ENCODE measurements around the gene LCE2A. TPM values are rescaled to one million over a fixed set of nuclear protein-coding genes. Genes with fewer than 3 reads are reported as not detected.
"Not testable (repeated sequence)": the region's sequence is repeated elsewhere in the genome, so short reads cannot be mapped to it uniquely, and the experiment has no call there.

Gene LCE2A
- total RNA-seq, 1 donor from 2014 or later: not detected

GRCh38 chr1:152685823-152686222, 12.3 kb upstream of the LCE2A start, which contains the start of gene LCE2B:
Gene LCE2B, plus strand, starts transcription at chr1:152686123. Its CDS starts 721 bp downstream, at chr1:152686844.
- H3K9me3 Mint-ChIP-seq; H3K36me3 Mint-ChIP-seq (ENCODE audit: low read depth); H3K4me1 Mint-ChIP-seq (ENCODE audit: low read depth); H3K27ac Mint-ChIP-seq; DNase-seq (ENCODE audit: low spot score); H3K27me3 Mint-ChIP-seq (ENCODE audit: insufficient read depth); H3K4me3 Mint-ChIP-seq; intact Hi-C loops (cut with micrococcal nuclease): not testable (repeated sequence)

GRCh38 chr1:152699746-152700145, 1.6 kb downstream of the LCE2A start:
- H3K27ac Mint-ChIP-seq: no peak overlapping the region
- peaks cover 3% of the 10 kb centered on the region for H3K27me3 Mint-ChIP-seq (ENCODE audit: insufficient read depth)
- intact Hi-C loops (cut with micrococcal nuclease): no loop called here
- no peaks in the 10 kb centered on the region for H3K36me3 Mint-ChIP-seq (ENCODE audit: low read depth)
- H3K9me3 Mint-ChIP-seq: no peaks in the 10 kb centered on the region
- DNase-seq (ENCODE audit: low spot score): no peak
- H3K4me3 Mint-ChIP-seq: no peak overlapping the region
- no peaks in the 10 kb centered on the region for H3K4me1 Mint-ChIP-seq (ENCODE audit: low read depth)

- Mint-ChIP-seq H3K36me3 (ENCODE audit: low read depth) (no peaks in the 10 kb centered on the region), H3K4me1 (ENCODE audit: low read depth) (no peaks in the 10 kb centered on the region), H3K4me3 (no peak within 1 kb of the TSS), H3K27ac (no peak within 1 kb of the TSS), H3K9me3 (no peaks in the 10 kb centered on the region), H3K27me3 (ENCODE audit: insufficient read depth) (peaks cover 4% of the 10 kb centered on the region)
- intact Hi-C loops (cut with micrococcal nuclease): no loop called here
- no peak for DNase-seq (ENCODE audit: low spot score)
Measured at GRCh38 chr1:152707860-152708259, 9.7 kb downstream of the LCE2A start, which contains the start of gene LCE4A. Gene LCE4A, plus strand, starts transcription at chr1:152708160. Its CDS starts 916 bp downstream, at chr1:152709076.

GRCh38 chr1:152718238-152718637, 20.1 kb downstream of the LCE2A start:
- Mint-ChIP-seq H3K27ac (no peak overlapping the region), H3K36me3 (ENCODE audit: low read depth) (no peaks in the 10 kb centered on the region), H3K9me3 (no peaks in the 10 kb centered on the region), H3K4me1 (ENCODE audit: low read depth) (no peaks in the 10 kb centered on the region), H3K4me3 (no peak overlapping the region), H3K27me3 (ENCODE audit: insufficient read depth) (no peaks in the 10 kb centered on the region)
- no peak for DNase-seq (ENCODE audit: low spot score)
- intact Hi-C loops (cut with micrococcal nuclease): no loop called here

- no peak overlapping the region for H3K4me3 Mint-ChIP-seq
- H3K27me3 Mint-ChIP-seq (ENCODE audit: insufficient read depth): peaks cover 2% of the 10 kb centered on the region
- intact Hi-C loops (cut with micrococcal nuclease): no loop called here
- H3K4me1 Mint-ChIP-seq (ENCODE audit: low read depth): no peaks in the 10 kb centered on the region
- H3K9me3 Mint-ChIP-seq: no peaks in the 10 kb centered on the region
- no peaks in the 10 kb centered on the region for H3K36me3 Mint-ChIP-seq (ENCODE audit: low read depth)
- no peak overlapping the region for H3K27ac Mint-ChIP-seq
- DNase-seq (ENCODE audit: low spot score): no peak
Measured at GRCh38 chr1:152725261-152725660, 27.1 kb downstream of the LCE2A start.

- H3K4me1 Mint-ChIP-seq (ENCODE audit: low read depth): no peaks in the 10 kb centered on the region
- H3K9me3 Mint-ChIP-seq: no peaks in the 10 kb centered on the region
- peaks cover 2% of the 10 kb centered on the region for H3K27me3 Mint-ChIP-seq (ENCODE audit: insufficient read depth)
- intact Hi-C loops (cut with micrococcal nuclease): no loop called here
- H3K36me3 Mint-ChIP-seq (ENCODE audit: low read depth): no peaks in the 10 kb centered on the region
- no peak for DNase-seq (ENCODE audit: low spot score)
- H3K27ac Mint-ChIP-seq: no peak overlapping the region
- H3K4me3 Mint-ChIP-seq: no peak overlapping the region
Measured at GRCh38 chr1:152728986-152729385, 30.8 kb downstream of the LCE2A start.

GRCh38 chr1:152735648-152736047, 37.5 kb downstream of the LCE2A start:
- Mint-ChIP-seq H3K27me3 (ENCODE audit: insufficient read depth) (peaks cover 13% of the 10 kb centered on the region), H3K9me3 (no peaks in the 10 kb centered on the region), H3K36me3 (ENCODE audit: low read depth) (no peaks in the 10 kb centered on the region), H3K4me1 (ENCODE audit: low read depth) (no peaks in the 10 kb centered on the region), H3K27ac (no peak overlapping the region), H3K4me3 (no peak overlapping the region)
- intact Hi-C loops (cut with micrococcal nuclease): no loop called here
- no peak for DNase-seq (ENCODE audit: low spot score)

- intact Hi-C loops (cut with micrococcal nuclease): no loop called here
- Mint-ChIP-seq H3K36me3 (ENCODE audit: low read depth) (no peaks in the 10 kb centered on the region), H3K4me1 (ENCODE audit: low read depth) (no peaks in the 10 kb centered on the region), H3K4me3 (no peak overlapping the region), H3K27ac (no peak overlapping the region), H3K9me3 (no peaks in the 10 kb centered on the region), H3K27me3 (ENCODE audit: insufficient read depth) (peaks cover 13% of the 10 kb centered on the region)
- no peak for DNase-seq (ENCODE audit: low spot score)
Measured at GRCh38 chr1:152737997-152738396, 39.9 kb downstream of the LCE2A start.

- Mint-ChIP-seq H3K36me3 (ENCODE audit: low read depth) (no peaks in the 10 kb centered on the region), H3K27me3 (ENCODE audit: insufficient read depth) (peaks cover 13% of the 10 kb centered on the region), H3K4me1 (ENCODE audit: low read depth) (no peaks in the 10 kb centered on the region), H3K4me3 (no peak overlapping the region), H3K9me3 (no peaks in the 10 kb centered on the region), H3K27ac (no peak overlapping the region)
- no peak for DNase-seq (ENCODE audit: low spot score)
- intact Hi-C loops (cut with micrococcal nuclease): no loop called here
Measured at GRCh38 chr1:152739841-152740240, 41.7 kb downstream of the LCE2A start.

- no peak overlapping the region for H3K4me3 Mint-ChIP-seq
- H3K36me3 Mint-ChIP-seq (ENCODE audit: low read depth): no peaks in the 10 kb centered on the region
- no peaks in the 10 kb centered on the region for H3K4me1 Mint-ChIP-seq (ENCODE audit: low read depth)
- H3K9me3 Mint-ChIP-seq: no peaks in the 10 kb centered on the region
- DNase-seq (ENCODE audit: low spot score): no peak
- no peak overlapping the region for H3K27ac Mint-ChIP-seq
- intact Hi-C loops (cut with micrococcal nuclease): no loop called here
- peaks cover 18% of the 10 kb centered on the region for H3K27me3 Mint-ChIP-seq (ENCODE audit: insufficient read depth)
Measured at GRCh38 chr1:152741656-152742055, 43.5 kb downstream of the LCE2A start.

- peaks cover 12% of the 10 kb centered on the region for H3K27me3 Mint-ChIP-seq (ENCODE audit: insufficient read depth)
- H3K9me3 Mint-ChIP-seq: no peaks in the 10 kb centered on the region
- H3K36me3 Mint-ChIP-seq (ENCODE audit: low read depth): no peaks in the 10 kb centered on the region
- no peak overlapping the region for H3K4me3 Mint-ChIP-seq
- no peaks in the 10 kb centered on the region for H3K4me1 Mint-ChIP-seq (ENCODE audit: low read depth)
- no peak for DNase-seq (ENCODE audit: low spot score)
- H3K27ac Mint-ChIP-seq: no peak overlapping the region
- intact Hi-C loops (cut with micrococcal nuclease): no loop called here
Measured at GRCh38 chr1:152743371-152744145, 45.4 kb downstream of the LCE2A start.

- H3K27ac Mint-ChIP-seq: no peak overlapping the region
- peaks cover 9% of the 10 kb centered on the region for H3K27me3 Mint-ChIP-seq (ENCODE audit: insufficient read depth)
- no peak for DNase-seq (ENCODE audit: low spot score)
- H3K4me3 Mint-ChIP-seq: no peak overlapping the region
- intact Hi-C loops (cut with micrococcal nuclease): no loop called here
- no peaks in the 10 kb centered on the region for H3K9me3 Mint-ChIP-seq
- H3K36me3 Mint-ChIP-seq (ENCODE audit: low read depth): no peaks in the 10 kb centered on the region
- no peaks in the 10 kb centered on the region for H3K4me1 Mint-ChIP-seq (ENCODE audit: low read depth)
Measured at GRCh38 chr1:152745289-152745704, 47.2 kb downstream of the LCE2A start.

- Mint-ChIP-seq H3K27me3 (ENCODE audit: insufficient read depth) (peaks cover 9% of the 10 kb centered on the region), H3K27ac (no peak overlapping the region), H3K4me3 (no peak overlapping the region), H3K36me3 (ENCODE audit: low read depth) (no peaks in the 10 kb centered on the region), H3K4me1 (ENCODE audit: low read depth) (no peaks in the 10 kb centered on the region), H3K9me3 (no peaks in the 10 kb centered on the region)
- DNase-seq (ENCODE audit: low spot score): no peak
- intact Hi-C loops (cut with micrococcal nuclease): no loop called here
Measured at GRCh38 chr1:152745765-152746444, 47.8 kb downstream of the LCE2A start.
